ENCODE measurements around the gene ZMYM5.

DNA sequence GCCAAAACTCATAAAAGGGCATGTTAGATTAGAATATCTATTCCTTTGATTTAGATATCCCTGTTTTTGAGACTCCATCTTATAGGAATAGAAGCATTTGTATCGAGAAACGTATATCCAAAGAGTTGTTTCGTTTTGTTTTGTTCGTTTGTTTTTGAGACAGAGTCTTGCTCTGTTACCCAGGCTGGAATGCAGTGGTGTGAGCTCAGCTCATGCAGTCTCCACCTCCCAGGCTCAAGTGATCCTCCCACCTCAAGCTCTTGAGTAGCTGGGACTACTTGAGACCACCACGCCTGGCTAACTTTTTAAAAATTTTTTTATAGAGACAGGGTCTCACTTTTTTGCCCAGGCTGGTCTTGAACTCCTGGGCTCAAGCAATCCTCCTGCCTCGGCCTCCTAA lies 26.6 kb upstream of the ZMYM5 start:
- TF ChIP-seq CTCF (IDR thresholded peaks at IDR 0.05) (no peak), POLR2A (IDR thresholded peaks at IDR 0.05) (no peak), POLR2AphosphoS5 (IDR thresholded peaks at IDR 0.05) (no peak), EP300 (IDR thresholded peaks at IDR 0.05) (no peak)

Measured in suprapubic skin (tissue), 4 donors.